IPS DF 6.9 (cell line): ENCODE results near the gene KRT81.
"Not testable (repeated sequence)": the region's sequence is repeated elsewhere in the genome, so short reads cannot be mapped to it uniquely, and the experiment has no call there.

Source experiments
- DNase-seq: peaks from one replicate; pipeline ENCODE4 v3.0.0-alpha.2; 2013; ENCODE audit warnings: low read depth, low spot score
- H3K27ac ChIP-seq: one replicate; pipeline ENCODE4 v1.5.1; 2013; ENCODE audit warnings: low read length, control low read depth
- H3K27me3 ChIP-seq: 2 replicates; pipeline ENCODE4 v1.6.1; 2013; ENCODE audit warnings: mild to moderate bottlenecking, low read length; ENCODE audit not compliant: control insufficient read depth, insufficient read depth
- H3K36me3 ChIP-seq: 2 replicates; pipeline ENCODE4 v1.6.1; 2013; ENCODE audit warnings: low read length; ENCODE audit not compliant: control insufficient read depth, insufficient read depth
- H3K4me1 ChIP-seq: 2 replicates; pipeline ENCODE4 v1.6.1; 2013; ENCODE audit warnings: low read length; ENCODE audit not compliant: control insufficient read depth, insufficient read depth
- H3K4me3 ChIP-seq: 2 replicates; pipeline ENCODE4 v1.5.1; 2013; ENCODE audit warnings: mild to moderate bottlenecking, low read length
- H3K9me3 ChIP-seq: 2 replicates; pipeline ENCODE4 v1.6.1; 2013; ENCODE audit warnings: low read length, inconsistent platforms; ENCODE audit not compliant: control insufficient read depth, insufficient read depth
- WGBS: extraction: QIAGEN DNeasy Blood & Tissue Kit; methylation state at CpG from one replicate; pipeline ENCODE4 v1.1.7; 2013; ENCODE audit warnings: mixed read lengths, missing lambda C conversion rate; ENCODE audit not compliant: insufficient read length, insufficient coverage; 5-methylcytosine and 5-hydroxymethylcytosine counted together

Gene KRT81

GRCh38 chr12:52308806-52309425 lies 17.6 kb upstream of the KRT81 start:
- Histone ChIP-seq H3K9me3 (no peaks in the 10 kb centered on the region), H3K4me1 (peaks cover 1% of the 10 kb centered on the region), H3K27me3 (peaks cover 20% of the 10 kb centered on the region), H3K4me3 (peak overlapping the region; percentile 41; the same call in 1 of the 2 replicates), H3K36me3 (no peaks in the 10 kb centered on the region), H3K27ac (no peak overlapping the region)
- no CpG with 5 or more reads among the region's 15 CpGs for WGBS
- DNase-seq, result no peak

- no peak for DNase-seq
- H3K4me3 ChIP-seq, result peak overlapping the region; percentile 41; the same call in 1 of the 2 replicates
These were observed 16.8 kb upstream of the KRT81 start for GRCh38 chr12:52307836-52308805.

DNA sequence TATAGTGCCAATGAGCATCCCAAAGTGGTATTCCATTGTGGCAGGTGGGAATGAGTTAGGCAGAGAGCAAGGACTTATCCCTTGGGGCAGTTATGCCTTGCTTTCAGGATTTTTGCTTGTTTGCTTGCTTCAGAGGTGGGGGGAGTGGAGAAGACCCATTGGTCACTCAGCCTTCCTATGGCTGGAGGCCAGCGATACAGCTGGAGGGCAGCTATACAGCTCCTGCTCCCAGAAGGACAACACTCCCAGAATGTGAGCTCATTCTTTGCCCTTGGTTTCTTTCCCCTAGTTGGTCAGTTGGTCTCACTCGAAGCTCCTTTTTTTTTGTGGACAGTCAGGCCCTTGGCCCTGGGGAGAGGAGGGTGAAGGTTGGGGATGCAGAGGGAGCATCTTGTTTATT lies 15.4 kb upstream of the KRT81 start:
- H3K4me1 ChIP-seq, result peaks cover 1% of the 10 kb centered on the region
- WGBS, result no CpG with 5 or more reads among the region's 2 CpGs
- peaks cover 20% of the 10 kb centered on the region for H3K27me3 ChIP-seq
- no peaks in the 10 kb centered on the region for H3K9me3 ChIP-seq
- no peak for DNase-seq
- no peaks in the 10 kb centered on the region for H3K36me3 ChIP-seq
- no peak overlapping the region for H3K4me3 ChIP-seq
- no peak overlapping the region for H3K27ac ChIP-seq

More at GRCh38 chr12:52307836-52308805, 16.8 kb upstream of the KRT81 start:
- Histone ChIP-seq H3K27ac (no peak overlapping the region), H3K9me3 (no peaks in the 10 kb centered on the region), H3K36me3 (no peaks in the 10 kb centered on the region), H3K27me3 (peaks cover 20% of the 10 kb centered on the region), H3K4me1 (peaks cover 1% of the 10 kb centered on the region)
- WGBS, result no CpG with 5 or more reads among the region's 71 CpGs

GRCh38 chr12:52305921-52306705 lies 14.8 kb upstream of the KRT81 start:
- Histone ChIP-seq H3K36me3 (no peaks in the 10 kb centered on the region), H3K27me3 (peaks cover 20% of the 10 kb centered on the region), H3K4me3 (no peak overlapping the region), H3K4me1 (peaks cover 1% of the 10 kb centered on the region), H3K9me3 (no peaks in the 10 kb centered on the region), H3K27ac (no peak overlapping the region)
- no peak for DNase-seq
- no CpG with 5 or more reads among the region's 11 CpGs for WGBS

DNA sequence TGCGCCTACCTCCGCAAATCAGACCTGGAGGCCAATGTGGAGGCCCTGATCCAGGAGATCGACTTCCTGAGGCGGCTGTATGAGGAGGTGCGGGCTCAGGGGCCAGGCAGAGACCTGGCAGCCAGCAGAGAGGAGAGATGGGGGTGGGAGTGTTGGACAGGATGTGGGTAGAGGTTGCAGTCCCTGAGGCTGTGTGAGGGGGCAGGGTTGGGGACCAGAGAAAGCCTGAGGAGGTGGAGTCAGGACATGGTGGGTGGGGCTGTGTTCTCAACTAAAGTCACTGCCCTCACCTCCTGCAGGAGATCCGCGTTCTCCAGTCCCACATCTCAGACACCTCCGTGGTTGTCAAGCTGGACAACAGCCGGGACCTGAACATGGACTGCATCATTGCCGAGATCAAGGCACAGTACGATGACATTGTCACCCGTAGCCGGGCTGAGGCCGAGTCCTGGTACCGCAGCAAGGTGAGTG lies 13.6 kb upstream of the KRT81 start:
- no CpG with 5 or more reads among the region's 15 CpGs for WGBS
- H3K36me3 ChIP-seq, H3K4me1 ChIP-seq, DNase-seq, H3K9me3 ChIP-seq, H3K4me3 ChIP-seq, H3K27ac ChIP-seq: not testable (repeated sequence)
- H3K27me3 ChIP-seq, result peaks cover 20% of the 10 kb centered on the region

DNA sequence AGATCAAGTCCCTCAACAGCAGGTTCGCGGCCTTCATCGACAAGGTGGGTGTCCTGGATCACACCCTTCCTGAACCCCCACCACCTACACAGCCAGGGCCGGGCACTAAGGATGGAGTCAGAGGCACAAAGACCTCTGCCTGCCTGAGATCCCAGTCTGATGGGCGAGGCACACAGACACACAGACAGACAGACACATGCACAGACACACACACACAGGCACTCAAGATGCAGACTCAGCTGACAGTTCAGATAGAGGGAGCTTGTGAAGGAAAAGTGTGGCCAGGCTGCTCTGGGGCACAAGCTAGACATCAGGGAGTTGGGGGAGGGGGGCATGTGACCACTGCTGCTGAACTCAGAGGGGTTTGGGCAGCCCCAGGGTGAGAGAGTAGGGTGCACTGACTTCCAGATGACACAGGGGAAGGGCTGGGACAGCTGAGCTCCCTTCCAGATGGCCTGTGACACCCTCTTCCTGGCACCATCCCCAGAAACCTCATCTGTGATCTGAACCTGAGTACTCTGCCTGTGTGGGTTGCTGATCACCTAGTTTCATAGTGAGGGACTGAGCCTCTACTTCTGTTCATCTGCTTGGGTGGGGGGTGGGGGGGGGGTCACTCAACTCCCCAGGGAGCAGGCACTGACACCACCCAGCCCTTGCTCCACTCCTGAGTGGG lies 11.0 kb upstream of the KRT81 start:
- no CpG with 5 or more reads among the region's 5 CpGs for WGBS
- H3K4me1 ChIP-seq, H3K27ac ChIP-seq, DNase-seq, H3K36me3 ChIP-seq, H3K9me3 ChIP-seq, H3K4me3 ChIP-seq, H3K27me3 ChIP-seq: not testable (repeated sequence)

DNA sequence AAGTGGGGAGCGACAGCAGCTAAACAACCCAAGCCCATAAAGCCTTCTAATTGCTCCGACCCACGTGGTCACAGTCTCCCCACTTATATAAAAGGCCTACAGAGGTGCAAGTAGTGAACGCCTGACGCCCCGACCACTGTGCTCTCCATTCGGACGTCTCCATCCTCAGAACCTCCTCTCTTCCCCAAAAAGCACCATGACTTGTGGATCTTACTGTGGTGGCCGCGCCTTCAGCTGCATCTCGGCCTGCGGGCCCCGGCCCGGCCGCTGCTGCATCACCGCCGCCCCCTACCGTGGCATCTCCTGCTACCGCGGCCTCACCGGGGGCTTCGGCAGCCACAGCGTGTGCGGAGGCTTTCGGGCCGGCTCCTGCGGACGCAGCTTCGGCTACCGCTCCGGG lies 10.4 kb upstream of the KRT81 start:
- H3K4me3 ChIP-seq, H3K27me3 ChIP-seq, H3K36me3 ChIP-seq, H3K27ac ChIP-seq, DNase-seq, H3K9me3 ChIP-seq, H3K4me1 ChIP-seq: not testable (repeated sequence)
- no CpG with 5 or more reads among the region's 31 CpGs for WGBS

- no peaks in the 10 kb centered on the region for H3K27me3 ChIP-seq
- WGBS, result no CpG with 5 or more reads among the region's 14 CpGs
- H3K4me3 ChIP-seq, result no peak overlapping the region
- peaks cover 1% of the 10 kb centered on the region; the same call in 1 of the 2 replicates for H3K4me1 ChIP-seq
- no peak for DNase-seq
- no peaks in the 10 kb centered on the region for H3K36me3 ChIP-seq
- H3K27ac ChIP-seq, result no peak overlapping the region
- no peaks in the 10 kb centered on the region for H3K9me3 ChIP-seq
These were observed 9.7 kb upstream of the KRT81 start for GRCh38 chr12:52300796-52301691.

GRCh38 chr12:52298677-52299190 lies 7.4 kb upstream of the KRT81 start:
- Histone ChIP-seq H3K4me3 (no peak overlapping the region), H3K27ac (no peak overlapping the region), H3K9me3 (no peaks in the 10 kb centered on the region), H3K27me3 (no peaks in the 10 kb centered on the region), H3K4me1 (no peaks in the 10 kb centered on the region), H3K36me3 (no peaks in the 10 kb centered on the region)
- no CpG with 5 or more reads among the region's 4 CpGs for WGBS
- no peak for DNase-seq
